HepG2 (cell line): ENCODE data around the gene HNRNPA1L2. TPM values are rescaled to one million over a fixed set of nuclear protein-coding genes. Genes with fewer than 3 reads are reported as not detected.
A peak's percentile ranks its signal among the peaks of the same experiment; 100 is the strongest.

Experiments used
- CC2D1A ChIP-seq: sonication (generic); formaldehyde crosslinking; IDR thresholded peaks from 2 replicates; pipeline ENCODE4 v1.8.1; 2023; ENCODE audit warnings: mild to moderate bottlenecking, missing genetic modification reagents
- EED ChIP-seq: sonication (generic); formaldehyde crosslinking; IDR thresholded peaks from 2 replicates; pipeline ENCODE4 v1.5.0; 2020; ENCODE audit warnings: mild to moderate bottlenecking, missing genetic modification reagents
- JARID2 ChIP-seq: sonication (generic); formaldehyde crosslinking; IDR thresholded peaks from 2 replicates; pipeline ENCODE4 v1.8.1; 2023; ENCODE audit warnings: missing genetic modification reagents, inconsistent platforms; ENCODE audit not compliant: insufficient replicate concordance
- KLF13 ChIP-seq: sonication (generic); formaldehyde crosslinking; IDR thresholded peaks from 2 replicates; pipeline ENCODE4 v1.4.0; 2020; ENCODE audit warnings: mild to moderate bottlenecking, missing genetic modification reagents
- NCOA1 ChIP-seq: sonication (generic); formaldehyde crosslinking; IDR thresholded peaks from 2 replicates; pipeline ENCODE4 v1.9.0; 2021; ENCODE audit warnings: missing genetic modification reagents
- PCBP1 ChIP-seq: fragments of 200-400 bp; formaldehyde crosslinking; IDR thresholded peaks from 2 replicates; pipeline ENCODE4 v1.6.1; 2017; ENCODE audit warnings: mild to moderate bottlenecking, low read depth, low read length, borderline replicate concordance
- POGZ ChIP-seq: sonication (generic); formaldehyde crosslinking; IDR thresholded peaks from 2 replicates; pipeline ENCODE4 v1.4.0; 2020; ENCODE audit warnings: mild to moderate bottlenecking, missing genetic modification reagents
- PPARG ChIP-seq: conservative IDR thresholded peaks from 2 replicates; pipeline ENCODE4 v1.6.1; 2016; ENCODE audit warnings: missing biosample characterization, missing genetic modification reagents
- PRPF4 ChIP-seq: fragments of 200-400 bp; formaldehyde crosslinking; IDR thresholded peaks from 2 replicates; pipeline ENCODE4 v1.6.1; 2016; ENCODE audit warnings: low read length, low read depth; ENCODE audit not compliant: poor library complexity, severe bottlenecking
- RFXANK ChIP-seq: IDR thresholded peaks from 2 replicates; pipeline ENCODE4 v1.6.1; 2016
- SIN3B ChIP-seq: fragments of 150-350 bp; IDR thresholded peaks from 2 replicates; pipeline ENCODE4 v1.6.1; 2014; ENCODE audit warnings: low read length
- SRSF4 ChIP-seq: fragments of 200-400 bp; formaldehyde crosslinking; IDR thresholded peaks from one replicate; pipeline ENCODE4 v1.6.1; 2018; ENCODE audit warnings: mild to moderate bottlenecking, low read depth, low read length, moderate library complexity; ENCODE audit not compliant: poor library complexity, severe bottlenecking
- TARDBP ChIP-seq: sonication (generic); formaldehyde crosslinking; IDR thresholded peaks from 2 replicates; pipeline ENCODE4 v1.8.0; 2022; ENCODE audit warnings: mild to moderate bottlenecking, missing genetic modification reagents
- ZNF33B ChIP-seq: sonication (generic); formaldehyde crosslinking; IDR thresholded peaks from 2 replicates; pipeline ENCODE4 v1.5.1; 2020; ENCODE audit warnings: mild to moderate bottlenecking, missing genetic modification reagents
- ZNF44 ChIP-seq: sonication (generic); formaldehyde crosslinking; IDR thresholded peaks from 2 replicates; pipeline ENCODE4 v1.5.1; 2020; ENCODE audit warnings: mild to moderate bottlenecking, missing genetic modification reagents
- ZNF605 ChIP-seq: sonication (generic); formaldehyde crosslinking; IDR thresholded peaks from 2 replicates; pipeline ENCODE4 v1.8.0; 2022; ENCODE audit warnings: mild to moderate bottlenecking, missing genetic modification reagents
- ZNF607 ChIP-seq: sonication (generic); formaldehyde crosslinking; IDR thresholded peaks from 2 replicates; pipeline ENCODE4 v1.5.1; 2020; ENCODE audit warnings: missing genetic modification reagents, mild to moderate bottlenecking, borderline replicate concordance
- ZNF678 ChIP-seq: sonication (generic); formaldehyde crosslinking; IDR thresholded peaks from 2 replicates; pipeline ENCODE4 v1.4.0; 2020; ENCODE audit warnings: mild to moderate bottlenecking, missing genetic modification reagents
- ZNF713 ChIP-seq: sonication (generic); formaldehyde crosslinking; IDR thresholded peaks from 2 replicates; pipeline ENCODE4 v1.4.0; 2020; ENCODE audit warnings: mild to moderate bottlenecking, missing genetic modification reagents
- ZNF737 ChIP-seq: sonication (generic); formaldehyde crosslinking; IDR thresholded peaks from 2 replicates; pipeline ENCODE4 v1.5.0; 2020; ENCODE audit warnings: missing genetic modification reagents, mild to moderate bottlenecking, borderline replicate concordance
- ZNF780A ChIP-seq: sonication (generic); formaldehyde crosslinking; IDR thresholded peaks from 2 replicates; pipeline ENCODE4 v1.8.0; 2022; ENCODE audit warnings: mild to moderate bottlenecking, missing genetic modification reagents, moderate library complexity
- polyA plus RNA-seq, 8 experiments: library from polyadenylated mRNA; depleted of rRNA in 3 of 8; stranded (reverse) in 7 of 8; unstranded in 1 of 8; fragments of >200 nt; fragmentation: Illumina TruSeq in 4 of 8; extraction: Trizol in 4 of 8; gene quantifications; 2 replicates each; pipeline versions ENCODE4 v1.2.1 to v1.2.3, GENCODE V29; 2011 to 2016; ENCODE audit warnings: low read depth in 4 of 8, missing spikeins in 1 of 8, mixed read lengths in 1 of 8; ENCODE audit not compliant: insufficient read depth in 1 of 8
- total RNA-seq, 5 experiments: library from RNA; depleted of rRNA; stranded (reverse); fragments of >200 nt; fragmentation: Illumina TruSeq; extraction: Trizol; gene quantifications; 2 replicates each; pipeline ENCODE4 v1.2.3, GENCODE V29; 2016; ENCODE audit warnings: low read depth in 1 of 5
- TF ChIP-seq, protein P1 (sequence below): conservative IDR thresholded peaks from 2 replicates; pipeline ENCODE4 v1.6.1; 2018; ENCODE audit warnings: missing genetic modification reagents
- TF ChIP-seq, protein P2 (sequence below): IDR thresholded peaks from 2 replicates; pipeline ENCODE4 v1.6.1; 2018; ENCODE audit warnings: missing genetic modification reagents, mild to moderate bottlenecking, missing compliant biosample characterization
- TF ChIP-seq, protein P3 (sequence below): sonication (generic); formaldehyde crosslinking; IDR thresholded peaks from 2 replicates; pipeline ENCODE4 v1.4.0; 2020; ENCODE audit warnings: missing genetic modification reagents
- TF ChIP-seq, protein P4 (sequence below): sonication (generic); formaldehyde crosslinking; IDR thresholded peaks from 2 replicates; pipeline ENCODE4 v1.4.0; 2020; ENCODE audit warnings: missing genetic modification reagents

Gene HNRNPA1L2
- total and polyA plus RNA-seq, 2 of the 13 experiments (the other 11 are each of a cell fraction or from before 2014, with no cell fraction given) = 3.6 to 7.1 TPM

DNA sequence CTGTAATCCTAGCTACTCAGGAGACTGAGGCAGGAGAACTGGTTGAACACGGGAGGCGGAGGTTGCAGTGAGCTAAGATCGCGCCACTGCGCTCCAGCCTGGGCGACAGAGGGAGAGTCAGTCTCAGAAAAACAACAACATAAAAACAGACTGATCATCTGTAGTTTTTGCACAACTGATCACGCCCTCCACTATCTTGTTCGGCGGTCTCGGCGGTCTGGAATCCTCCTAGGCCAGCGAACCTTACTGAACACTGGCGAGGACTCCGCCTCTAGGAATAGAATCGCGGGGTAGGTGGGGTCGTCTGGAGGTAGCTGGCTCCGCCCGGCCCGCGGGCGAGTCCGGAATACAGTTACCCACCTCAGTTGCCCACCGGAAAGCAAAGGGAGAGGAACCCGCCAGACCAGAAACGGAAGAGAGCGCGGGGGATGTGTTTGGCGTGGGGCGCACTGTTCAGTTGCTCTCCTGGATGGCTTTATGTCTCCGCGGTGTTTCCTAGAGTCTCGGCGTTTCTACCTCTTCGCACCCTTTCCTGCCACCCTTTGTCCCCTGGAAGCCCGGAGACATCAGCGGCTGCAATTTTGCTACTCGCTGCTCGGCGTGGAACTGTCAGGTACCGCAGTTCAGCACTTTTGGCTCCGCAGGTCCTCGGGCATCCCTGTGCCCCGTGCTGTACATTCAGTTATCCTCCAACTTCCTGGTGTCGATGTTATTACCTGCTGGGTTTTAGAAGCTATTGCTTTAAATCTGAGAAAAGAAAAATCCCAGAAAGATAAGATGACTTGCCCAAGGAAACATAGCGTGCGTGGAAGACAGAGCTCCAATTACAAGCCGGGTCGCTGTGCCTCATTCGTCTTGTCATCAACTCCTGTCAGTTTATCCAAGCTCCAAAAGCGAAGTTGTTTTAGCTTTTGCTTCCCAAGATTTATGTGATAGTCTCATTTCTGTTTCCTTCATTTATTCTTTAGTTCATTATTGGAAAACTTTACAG lies 24.9 kb upstream of the HNRNPA1L2 start (continued):
- TF ChIP-seq KLF13 = no peak
- TF ChIP-seq RFXANK (CRISPR knock-in tag) = no peak
- no peak for TF ChIP-seq PPARG (CRISPR knock-in tag)
- no peak for TF ChIP-seq ZNF678 (CRISPR knock-in tag)
- 0 out of 2 replicates have a peak, but pooled peaks have one; percentile 45 for TF ChIP-seq PCBP1
- peak; percentile 87 for TF ChIP-seq POGZ
- peak; percentile 24 for TF ChIP-seq JARID2 (CRISPR knock-in tag)
- TF ChIP-seq ZNF737 = no peak
- TF ChIP-seq SRSF4 = no peak
- no peak for TF ChIP-seq ZNF33B
- no peak for TF ChIP-seq PRPF4
- peak; percentile 67; the same call in 1 of the 2 replicates for TF ChIP-seq TARDBP (CRISPR knock-in tag)
- TF ChIP-seq SIN3B = peak; percentile 92
- TF ChIP-seq ZNF607 (CRISPR knock-in tag) = peak; percentile 62; the same call in 1 of the 2 replicates
- TF ChIP-seq ZNF605 (CRISPR knock-in tag) = peak; percentile 77; the same call in 1 of the 2 replicates
- peak; percentile 68; the same call in 1 of the 2 replicates for TF ChIP-seq NCOA1 (CRISPR knock-in tag)
- no peak for TF ChIP-seq CC2D1A
- TF ChIP-seq EED (CRISPR knock-in tag) = peak; percentile 59; the same call in 1 of the 2 replicates
- no peak; the same call in 1 of the 2 replicates for TF ChIP-seq ZNF44 (CRISPR knock-in tag)
- TF ChIP-seq ZNF780A (CRISPR knock-in tag) = 0 out of 2 replicates have a peak, but pooled peaks have one; percentile 29
- TF ChIP-seq, protein P1, sequence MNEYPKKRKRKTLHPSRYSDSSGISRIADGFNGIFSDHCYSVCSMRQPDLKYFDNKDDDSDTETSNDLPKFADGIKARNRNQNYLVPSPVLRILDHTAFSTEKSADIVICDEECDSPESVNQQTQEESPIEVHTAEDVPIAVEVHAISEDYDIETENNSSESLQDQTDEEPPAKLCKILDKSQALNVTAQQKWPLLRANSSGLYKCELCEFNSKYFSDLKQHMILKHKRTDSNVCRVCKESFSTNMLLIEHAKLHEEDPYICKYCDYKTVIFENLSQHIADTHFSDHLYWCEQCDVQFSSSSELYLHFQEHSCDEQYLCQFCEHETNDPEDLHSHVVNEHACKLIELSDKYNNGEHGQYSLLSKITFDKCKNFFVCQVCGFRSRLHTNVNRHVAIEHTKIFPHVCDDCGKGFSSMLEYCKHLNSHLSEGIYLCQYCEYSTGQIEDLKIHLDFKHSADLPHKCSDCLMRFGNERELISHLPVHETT (CRISPR knock-in tag) = peak; percentile 74; the same call in 1 of the 2 replicates
- TF ChIP-seq, protein P2, sequence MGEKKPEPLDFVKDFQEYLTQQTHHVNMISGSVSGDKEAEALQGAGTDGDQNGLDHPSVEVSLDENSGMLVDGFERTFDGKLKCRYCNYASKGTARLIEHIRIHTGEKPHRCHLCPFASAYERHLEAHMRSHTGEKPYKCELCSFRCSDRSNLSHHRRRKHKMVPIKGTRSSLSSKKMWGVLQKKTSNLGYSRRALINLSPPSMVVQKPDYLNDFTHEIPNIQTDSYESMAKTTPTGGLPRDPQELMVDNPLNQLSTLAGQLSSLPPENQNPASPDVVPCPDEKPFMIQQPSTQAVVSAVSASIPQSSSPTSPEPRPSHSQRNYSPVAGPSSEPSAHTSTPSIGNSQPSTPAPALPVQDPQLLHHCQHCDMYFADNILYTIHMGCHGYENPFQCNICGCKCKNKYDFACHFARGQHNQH (CRISPR knock-in tag) = peak; percentile 82; the same call in 1 of the 2 replicates
- TF ChIP-seq ZNF713 (CRISPR knock-in tag) = no peak
- TF ChIP-seq, protein P3, sequence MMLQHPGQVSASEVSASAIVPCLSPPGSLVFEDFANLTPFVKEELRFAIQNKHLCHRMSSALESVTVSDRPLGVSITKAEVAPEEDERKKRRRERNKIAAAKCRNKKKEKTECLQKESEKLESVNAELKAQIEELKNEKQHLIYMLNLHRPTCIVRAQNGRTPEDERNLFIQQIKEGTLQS (CRISPR knock-in tag) = no peak
- TF ChIP-seq, protein P4, sequence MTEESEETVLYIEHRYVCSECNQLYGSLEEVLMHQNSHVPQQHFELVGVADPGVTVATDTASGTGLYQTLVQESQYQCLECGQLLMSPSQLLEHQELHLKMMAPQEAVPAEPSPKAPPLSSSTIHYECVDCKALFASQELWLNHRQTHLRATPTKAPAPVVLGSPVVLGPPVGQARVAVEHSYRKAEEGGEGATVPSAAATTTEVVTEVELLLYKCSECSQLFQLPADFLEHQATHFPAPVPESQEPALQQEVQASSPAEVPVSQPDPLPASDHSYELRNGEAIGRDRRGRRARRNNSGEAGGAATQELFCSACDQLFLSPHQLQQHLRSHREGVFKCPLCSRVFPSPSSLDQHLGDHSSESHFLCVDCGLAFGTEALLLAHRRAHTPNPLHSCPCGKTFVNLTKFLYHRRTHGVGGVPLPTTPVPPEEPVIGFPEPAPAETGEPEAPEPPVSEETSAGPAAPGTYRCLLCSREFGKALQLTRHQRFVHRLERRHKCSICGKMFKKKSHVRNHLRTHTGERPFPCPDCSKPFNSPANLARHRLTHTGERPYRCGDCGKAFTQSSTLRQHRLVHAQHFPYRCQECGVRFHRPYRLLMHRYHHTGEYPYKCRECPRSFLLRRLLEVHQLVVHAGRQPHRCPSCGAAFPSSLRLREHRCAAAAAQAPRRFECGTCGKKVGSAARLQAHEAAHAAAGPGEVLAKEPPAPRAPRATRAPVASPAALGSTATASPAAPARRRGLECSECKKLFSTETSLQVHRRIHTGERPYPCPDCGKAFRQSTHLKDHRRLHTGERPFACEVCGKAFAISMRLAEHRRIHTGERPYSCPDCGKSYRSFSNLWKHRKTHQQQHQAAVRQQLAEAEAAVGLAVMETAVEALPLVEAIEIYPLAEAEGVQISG (CRISPR knock-in tag) = peak; percentile 98
